ENCODE results near the gene DNM3.

Gene DNM3

GRCh38 chr1:172388490-172388889 is 547.2 kb downstream of the DNM3 start:
- H3K27ac ChIP-seq (ENCODE audit: low read length) = no peak overlapping the region
- no peak overlapping the region for H3K4me3 ChIP-seq (ENCODE audit: low read length in 2 of 2)
- no peak overlapping the region for H3K9ac ChIP-seq (ENCODE audit: low read length in 2 of 2)

GRCh38 chr1:172390301-172390682 is 549.0 kb downstream of the DNM3 start:
- H3K27me3 ChIP-seq (ENCODE audit: control insufficient read depth in 1 of 2, insufficient read depth in 2 of 2, low read length in 2 of 2) = no peaks in the 10 kb centered on the region
- H3K4me1 ChIP-seq (ENCODE audit: control insufficient read depth, insufficient read depth, low read length) = peaks cover 4% of the 10 kb centered on the region
- H3K27ac ChIP-seq (ENCODE audit: low read length) = peak overlapping the region; percentile 3
- no peak overlapping the region for H3K9ac ChIP-seq (ENCODE audit: low read length in 2 of 2)
- H3K4me3 ChIP-seq (ENCODE audit: low read length in 2 of 2) = no peak overlapping the region
- H3K9me3 ChIP-seq (ENCODE audit: control insufficient read depth in 2 of 2, low read length in 2 of 2) = no peaks in the 10 kb centered on the region
- peaks cover 0 to 2% of the 10 kb centered on the region in 2 donors for H3K36me3 ChIP-seq (ENCODE audit: control insufficient read depth in 2 of 2, insufficient read depth in 2 of 2, low read length in 2 of 2)

More at GRCh38 chr1:172388490-172388889, 547.2 kb downstream of the DNM3 start:
- no peaks in the 10 kb centered on the region for H3K27me3 ChIP-seq (ENCODE audit: control insufficient read depth in 1 of 2, insufficient read depth in 2 of 2, low read length in 2 of 2)
- peaks cover 6% of the 10 kb centered on the region for H3K4me1 ChIP-seq (ENCODE audit: control insufficient read depth, insufficient read depth, low read length)
- peaks cover 0 to 2% of the 10 kb centered on the region in 2 donors for H3K36me3 ChIP-seq (ENCODE audit: control insufficient read depth in 2 of 2, insufficient read depth in 2 of 2, low read length in 2 of 2)
- H3K9me3 ChIP-seq (ENCODE audit: control insufficient read depth in 2 of 2, low read length in 2 of 2) = no peaks in the 10 kb centered on the region

GRCh38 chr1:172390683-172391551 is 549.6 kb downstream of the DNM3 start:
- Histone ChIP-seq H3K27ac (ENCODE audit: low read length) (peak overlapping the region; percentile 3), H3K36me3 (ENCODE audit: control insufficient read depth in 2 of 2, insufficient read depth in 2 of 2, low read length in 2 of 2) (peaks cover 0 to 2% of the 10 kb centered on the region in 2 donors), H3K9ac (ENCODE audit: low read length in 2 of 2) (no peak overlapping the region), H3K4me1 (ENCODE audit: control insufficient read depth, insufficient read depth, low read length) (peaks cover 4% of the 10 kb centered on the region), H3K27me3 (ENCODE audit: control insufficient read depth in 1 of 2, insufficient read depth in 2 of 2, low read length in 2 of 2) (no peaks in the 10 kb centered on the region), H3K4me3 (ENCODE audit: low read length in 2 of 2) (peak overlapping the region; percentile 8 to 23), H3K9me3 (ENCODE audit: control insufficient read depth in 2 of 2, low read length in 2 of 2) (no peaks in the 10 kb centered on the region)

DNA sequence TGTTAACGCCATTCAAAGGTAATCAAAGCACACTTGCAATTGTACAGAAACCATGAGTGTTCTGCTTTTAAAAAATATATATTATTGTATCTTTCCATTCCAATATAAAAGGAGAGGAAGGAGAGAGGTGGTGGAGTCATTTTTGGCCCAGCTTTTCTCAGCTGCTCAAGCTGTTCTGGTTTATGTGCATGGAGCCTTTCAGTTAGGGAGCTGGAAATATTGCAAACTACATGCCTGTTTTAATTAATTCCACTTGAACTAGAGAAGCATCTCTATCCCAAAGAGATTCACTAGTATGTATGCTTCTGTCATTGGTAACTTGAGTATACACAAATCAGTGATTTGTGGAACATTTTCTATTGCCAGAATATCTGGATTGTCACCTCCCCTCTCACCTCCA is 550.7 kb downstream of the DNM3 start:
- no peaks in the 10 kb centered on the region for H3K27me3 ChIP-seq (ENCODE audit: control insufficient read depth in 1 of 2, insufficient read depth in 2 of 2, low read length in 2 of 2)
- peaks cover 4% of the 10 kb centered on the region for H3K4me1 ChIP-seq (ENCODE audit: control insufficient read depth, insufficient read depth, low read length)
- no peak overlapping the region for H3K27ac ChIP-seq (ENCODE audit: low read length)
- H3K4me3 ChIP-seq (ENCODE audit: low read length in 2 of 2) = no peak overlapping the region
- H3K9ac ChIP-seq (ENCODE audit: low read length in 2 of 2) = no peak overlapping the region
- no peaks in the 10 kb centered on the region for H3K9me3 ChIP-seq (ENCODE audit: control insufficient read depth in 2 of 2, low read length in 2 of 2)
- H3K36me3 ChIP-seq (ENCODE audit: control insufficient read depth in 2 of 2, insufficient read depth in 2 of 2, low read length in 2 of 2) = no peaks in the 10 kb centered on the region

GRCh38 chr1:172393354-172393753 is 552.1 kb downstream of the DNM3 start:
- H3K4me1 ChIP-seq (ENCODE audit: control insufficient read depth, insufficient read depth, low read length) = peaks cover 4% of the 10 kb centered on the region
- no peaks in the 10 kb centered on the region for H3K9me3 ChIP-seq (ENCODE audit: control insufficient read depth in 2 of 2, low read length in 2 of 2)
- H3K27me3 ChIP-seq (ENCODE audit: control insufficient read depth in 1 of 2, insufficient read depth in 2 of 2, low read length in 2 of 2) = no peaks in the 10 kb centered on the region
- H3K9ac ChIP-seq (ENCODE audit: low read length in 2 of 2) = no peak overlapping the region
- H3K4me3 ChIP-seq (ENCODE audit: low read length in 2 of 2) = no peak overlapping the region
- no peak overlapping the region for H3K27ac ChIP-seq (ENCODE audit: low read length)
- H3K36me3 ChIP-seq (ENCODE audit: control insufficient read depth in 2 of 2, insufficient read depth in 2 of 2, low read length in 2 of 2) = no peaks in the 10 kb centered on the region

GRCh38 chr1:172394141-172394751 is 552.9 kb downstream of the DNM3 start:
- Histone ChIP-seq H3K4me3 (ENCODE audit: low read length in 2 of 2) (peak overlapping the region; percentile 6 to 30), H3K9ac (ENCODE audit: low read length in 2 of 2) (no peak overlapping the region), H3K27me3 (ENCODE audit: control insufficient read depth in 1 of 2, insufficient read depth in 2 of 2, low read length in 2 of 2) (no peaks in the 10 kb centered on the region), H3K4me1 (ENCODE audit: control insufficient read depth, insufficient read depth, low read length) (peaks cover 4% of the 10 kb centered on the region), H3K9me3 (ENCODE audit: control insufficient read depth in 2 of 2, low read length in 2 of 2) (no peaks in the 10 kb centered on the region), H3K36me3 (ENCODE audit: control insufficient read depth in 2 of 2, insufficient read depth in 2 of 2, low read length in 2 of 2) (no peaks in the 10 kb centered on the region), H3K27ac (ENCODE audit: low read length) (no peak overlapping the region)

DNA sequence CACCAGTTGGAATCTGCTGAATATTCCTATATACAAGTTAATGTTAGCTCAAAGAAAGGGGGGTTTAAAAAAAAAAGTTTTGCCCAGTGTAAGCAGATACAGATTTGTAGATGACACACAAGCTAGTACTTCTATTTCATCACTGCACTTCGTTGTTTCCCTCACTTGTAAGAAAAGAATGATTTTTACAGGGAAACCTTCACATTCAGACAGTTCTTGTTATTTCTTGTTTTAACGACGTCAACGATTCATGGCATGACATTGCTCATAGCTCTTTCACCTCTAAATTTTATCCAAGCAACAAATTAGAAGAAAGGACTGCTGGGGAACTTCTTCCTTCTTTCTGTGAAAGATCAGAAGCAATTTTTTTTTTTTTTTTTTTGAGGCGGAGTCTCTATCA is 553.5 kb downstream of the DNM3 start:
- Histone ChIP-seq H3K4me3 (ENCODE audit: low read length in 2 of 2) (no peak overlapping the region), H3K27me3 (ENCODE audit: control insufficient read depth in 1 of 2, insufficient read depth in 2 of 2, low read length in 2 of 2) (no peaks in the 10 kb centered on the region), H3K27ac (ENCODE audit: low read length) (no peak overlapping the region), H3K9me3 (ENCODE audit: control insufficient read depth in 2 of 2, low read length in 2 of 2) (no peaks in the 10 kb centered on the region), H3K36me3 (ENCODE audit: control insufficient read depth in 2 of 2, insufficient read depth in 2 of 2, low read length in 2 of 2) (no peaks in the 10 kb centered on the region), H3K9ac (ENCODE audit: low read length in 2 of 2) (no peak overlapping the region), H3K4me1 (ENCODE audit: control insufficient read depth, insufficient read depth, low read length) (peaks cover 4% of the 10 kb centered on the region)

- Histone ChIP-seq H3K36me3 (ENCODE audit: control insufficient read depth in 2 of 2, insufficient read depth in 2 of 2, low read length in 2 of 2) (no peaks in the 10 kb centered on the region), H3K9me3 (ENCODE audit: control insufficient read depth in 2 of 2, low read length in 2 of 2) (no peaks in the 10 kb centered on the region), H3K4me1 (ENCODE audit: control insufficient read depth, insufficient read depth, low read length) (peaks cover 4% of the 10 kb centered on the region), H3K9ac (ENCODE audit: low read length in 2 of 2) (no peak overlapping the region), H3K4me3 (ENCODE audit: low read length in 2 of 2) (no peak overlapping the region), H3K27me3 (ENCODE audit: control insufficient read depth in 1 of 2, insufficient read depth in 2 of 2, low read length in 2 of 2) (no peaks in the 10 kb centered on the region), H3K27ac (ENCODE audit: low read length) (no peak overlapping the region)
Measured at GRCh38 chr1:172395576-172395975, 554.3 kb downstream of the DNM3 start.

- no peaks in the 10 kb centered on the region for H3K27me3 ChIP-seq (ENCODE audit: control insufficient read depth in 1 of 2, insufficient read depth in 2 of 2, low read length in 2 of 2)
- H3K4me1 ChIP-seq (ENCODE audit: control insufficient read depth, insufficient read depth, low read length) = peaks cover 4% of the 10 kb centered on the region
- no peak overlapping the region for H3K4me3 ChIP-seq (ENCODE audit: low read length in 2 of 2)
- H3K27ac ChIP-seq (ENCODE audit: low read length) = no peak overlapping the region
- no peaks in the 10 kb centered on the region for H3K36me3 ChIP-seq (ENCODE audit: control insufficient read depth in 2 of 2, insufficient read depth in 2 of 2, low read length in 2 of 2)
- H3K9ac ChIP-seq (ENCODE audit: low read length in 2 of 2) = no peak overlapping the region
- H3K9me3 ChIP-seq (ENCODE audit: control insufficient read depth in 2 of 2, low read length in 2 of 2) = no peaks in the 10 kb centered on the region
Measured at GRCh38 chr1:172397221-172397620, 555.9 kb downstream of the DNM3 start.

GRCh38 chr1:172397633-172398032 is 556.3 kb downstream of the DNM3 start:
- Histone ChIP-seq H3K4me3 (ENCODE audit: low read length in 2 of 2) (no peak overlapping the region), H3K9me3 (ENCODE audit: control insufficient read depth in 2 of 2, low read length in 2 of 2) (no peaks in the 10 kb centered on the region), H3K27me3 (ENCODE audit: control insufficient read depth in 1 of 2, insufficient read depth in 2 of 2, low read length in 2 of 2) (no peaks in the 10 kb centered on the region), H3K27ac (ENCODE audit: low read length) (no peak overlapping the region), H3K9ac (ENCODE audit: low read length in 2 of 2) (no peak overlapping the region), H3K36me3 (ENCODE audit: control insufficient read depth in 2 of 2, insufficient read depth in 2 of 2, low read length in 2 of 2) (no peaks in the 10 kb centered on the region), H3K4me1 (ENCODE audit: control insufficient read depth, insufficient read depth, low read length) (peaks cover 4% of the 10 kb centered on the region)

DNA sequence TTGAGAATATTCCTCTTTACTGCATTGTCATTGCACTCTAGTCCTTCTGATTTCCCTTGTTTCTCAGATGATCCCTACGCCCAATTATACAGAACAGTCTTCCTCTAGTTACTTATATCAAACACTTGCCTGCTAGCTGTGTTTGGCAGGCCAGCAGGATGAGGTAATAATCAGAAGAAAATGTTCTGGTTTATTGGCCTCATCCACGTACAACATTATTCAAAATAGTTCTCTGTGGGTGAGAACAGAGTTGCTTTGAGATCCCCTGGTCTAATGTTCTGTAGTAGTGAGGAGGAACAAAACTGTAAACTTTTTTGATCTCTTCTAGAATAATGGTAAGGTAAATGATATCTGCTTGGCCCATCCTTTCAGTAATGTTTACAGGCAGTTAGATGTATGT is 556.9 kb downstream of the DNM3 start:
- Histone ChIP-seq H3K9ac (ENCODE audit: low read length in 2 of 2) (no peak overlapping the region), H3K27ac (ENCODE audit: low read length) (peak overlapping the region; percentile 18), H3K4me1 (ENCODE audit: control insufficient read depth, insufficient read depth, low read length) (peaks cover 4% of the 10 kb centered on the region), H3K4me3 (ENCODE audit: low read length in 2 of 2) (no peak overlapping the region), H3K36me3 (ENCODE audit: control insufficient read depth in 2 of 2, insufficient read depth in 2 of 2, low read length in 2 of 2) (no peaks in the 10 kb centered on the region), H3K9me3 (ENCODE audit: control insufficient read depth in 2 of 2, low read length in 2 of 2) (no peaks in the 10 kb centered on the region), H3K27me3 (ENCODE audit: control insufficient read depth in 1 of 2, insufficient read depth in 2 of 2, low read length in 2 of 2) (no peaks in the 10 kb centered on the region)
